ENCODE data around the gene IQCE.
"Not testable (repeated sequence)": the region's sequence is repeated elsewhere in the genome, so short reads cannot be mapped to it uniquely, and the experiment has no call there.

The IQCE gene

GRCh38 chr7:2521341-2521745, 37.4 kb upstream of the IQCE start:
- no peak for DNase-seq

- peak; percentile 40 to 90 (median 59) for DNase-seq
Observed at GRCh38 chr7:2521952-2522591, 36.7 kb upstream of the IQCE start.

- DNase-seq, result peak in 1 of 5 donors; percentile 54
Observed at GRCh38 chr7:2522780-2523433, 35.9 kb upstream of the IQCE start.

- no peak for DNase-seq
Observed at GRCh38 chr7:2523461-2523936, 35.3 kb upstream of the IQCE start.

GRCh38 chr7:2523941-2524807, 34.6 kb upstream of the IQCE start:
- DNase-seq, result no peak

- peak in 1 of 5 donors; percentile 4 for DNase-seq
Observed at GRCh38 chr7:2524808-2525657, 33.7 kb upstream of the IQCE start.

GRCh38 chr7:2525658-2526630, 32.8 kb upstream of the IQCE start:
- DNase-seq, result peak in 1 of 5 donors; percentile 3

GRCh38 chr7:2526659-2527504, 31.9 kb upstream of the IQCE start:
- DNase-seq, result peak in 1 of 5 donors; percentile 2

- DNase-seq, result peak in 3 of 5 donors; percentile 14 to 51 (median 22)
Observed at GRCh38 chr7:2527505-2528467, 31.0 kb upstream of the IQCE start.

GRCh38 chr7:2528481-2529095, 30.2 kb upstream of the IQCE start:
- DNase-seq, result peak in 1 of 5 donors; percentile 11

GRCh38 chr7:2529161-2530070, 29.4 kb upstream of the IQCE start:
- peak; percentile 45 to 85 (median 50) for DNase-seq

- peak; percentile 64 to 93 (median 70) for DNase-seq
Observed at GRCh38 chr7:2530071-2530987, 28.4 kb upstream of the IQCE start.

GRCh38 chr7:2530994-2531795, 27.6 kb upstream of the IQCE start:
- DNase-seq, result peak in 1 of 5 donors; percentile 7

GRCh38 chr7:2531796-2532110, 27.0 kb upstream of the IQCE start:
- not testable (repeated sequence) for DNase-seq

- DNase-seq, result not testable (repeated sequence)
Observed at GRCh38 chr7:2532199-2532772, 26.5 kb upstream of the IQCE start.

Data from T-helper 1 cell (primary cell).